Peyer's patch (tissue), 4 donors: ENCODE results near the gene POFUT2.

ENCODE experiments used
- POLR2A ChIP-seq, 2 donors: fragments of 450-650 bp; IDR thresholded peaks; one replicate each; pipeline ENCODE4 v1.5.1; 2017; ENCODE audit warnings: antibody characterized with exemption in 2 of 2, mild to moderate bottlenecking in 2 of 2, moderate library complexity in 2 of 2
- TF ChIP-seq, protein P1 (sequence below), 6 experiments: fragments of 450-650 bp in 4 of 6; fragments of 200-600 bp in 2 of 6; sonication (generic) in 1 of 6; IDR thresholded peaks; one replicate each; pipeline ENCODE4 v1.5.1; 2017 to 2019; ENCODE audit warnings: antibody characterized with exemption in 6 of 6, mild to moderate bottlenecking in 3 of 6, moderate library complexity in 1 of 6

DNA sequence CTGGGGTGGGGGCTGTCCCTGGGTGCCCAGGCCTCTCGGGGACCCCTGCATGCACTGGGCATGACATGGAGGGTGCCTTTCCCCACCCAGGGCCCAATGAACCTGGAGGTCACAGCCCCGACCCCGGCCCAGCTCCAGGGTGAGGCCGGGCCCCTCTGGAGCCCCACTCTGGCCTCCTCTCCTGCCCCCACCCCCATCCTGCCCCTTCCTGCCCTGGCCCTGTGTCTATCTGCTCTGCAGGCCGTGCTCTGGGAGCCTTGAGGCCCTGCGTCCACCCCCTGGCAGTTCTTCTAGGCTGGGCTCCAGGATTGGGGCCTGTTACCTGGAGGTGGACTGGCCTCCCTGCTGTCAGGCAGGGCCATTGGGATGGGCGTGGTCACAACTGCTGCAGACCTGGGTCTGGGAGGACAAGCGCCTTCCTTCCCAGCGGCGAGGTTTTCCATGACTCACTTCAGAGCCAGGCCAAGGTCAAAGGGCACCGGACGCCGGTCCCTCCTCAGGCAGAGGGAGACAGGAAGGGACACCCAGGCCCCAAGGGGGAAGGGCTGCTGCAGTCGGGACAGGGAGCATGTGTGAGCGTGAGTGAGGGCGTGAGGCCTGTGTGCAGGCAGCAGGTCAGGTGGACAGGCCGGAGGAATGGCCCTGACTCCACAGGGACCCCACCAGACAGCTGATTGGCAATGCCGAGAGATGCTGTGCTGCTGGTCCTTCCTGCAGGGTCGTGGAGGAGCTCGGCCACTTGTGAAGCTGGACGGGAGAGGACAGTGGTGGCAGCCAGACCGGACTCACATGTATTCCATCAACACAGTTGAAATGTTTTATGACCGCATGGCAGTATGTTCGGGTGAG lies 31.1 kb upstream of the POFUT2 start:
- TF ChIP-seq POLR2A (IDR thresholded peaks at IDR 0.05) = no peak
- TF ChIP-seq, protein P1, sequence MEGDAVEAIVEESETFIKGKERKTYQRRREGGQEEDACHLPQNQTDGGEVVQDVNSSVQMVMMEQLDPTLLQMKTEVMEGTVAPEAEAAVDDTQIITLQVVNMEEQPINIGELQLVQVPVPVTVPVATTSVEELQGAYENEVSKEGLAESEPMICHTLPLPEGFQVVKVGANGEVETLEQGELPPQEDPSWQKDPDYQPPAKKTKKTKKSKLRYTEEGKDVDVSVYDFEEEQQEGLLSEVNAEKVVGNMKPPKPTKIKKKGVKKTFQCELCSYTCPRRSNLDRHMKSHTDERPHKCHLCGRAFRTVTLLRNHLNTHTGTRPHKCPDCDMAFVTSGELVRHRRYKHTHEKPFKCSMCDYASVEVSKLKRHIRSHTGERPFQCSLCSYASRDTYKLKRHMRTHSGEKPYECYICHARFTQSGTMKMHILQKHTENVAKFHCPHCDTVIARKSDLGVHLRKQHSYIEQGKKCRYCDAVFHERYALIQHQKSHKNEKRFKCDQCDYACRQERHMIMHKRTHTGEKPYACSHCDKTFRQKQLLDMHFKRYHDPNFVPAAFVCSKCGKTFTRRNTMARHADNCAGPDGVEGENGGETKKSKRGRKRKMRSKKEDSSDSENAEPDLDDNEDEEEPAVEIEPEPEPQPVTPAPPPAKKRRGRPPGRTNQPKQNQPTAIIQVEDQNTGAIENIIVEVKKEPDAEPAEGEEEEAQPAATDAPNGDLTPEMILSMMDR (IDR thresholded peaks at IDR 0.05) = no peak
